Stimulated activated CD8-positive, alpha-beta memory T cell treated with anti-CD3 and anti-CD28 coated beads, Interleukin-7, amount 100 ng/mL, for 24 hours (primary cell): ENCODE measurements around the gene EIF4E1B.
"Not testable (repeated sequence)": the region's sequence is repeated elsewhere in the genome, so short reads cannot be mapped to it uniquely, and the experiment has no call there.

Experiments used
- DNase-seq: peaks from one replicate; pipeline ENCODE4 v3.0.0-alpha.2; 2020; ENCODE audit warnings: low read depth

EIF4E1B gene, protein sequence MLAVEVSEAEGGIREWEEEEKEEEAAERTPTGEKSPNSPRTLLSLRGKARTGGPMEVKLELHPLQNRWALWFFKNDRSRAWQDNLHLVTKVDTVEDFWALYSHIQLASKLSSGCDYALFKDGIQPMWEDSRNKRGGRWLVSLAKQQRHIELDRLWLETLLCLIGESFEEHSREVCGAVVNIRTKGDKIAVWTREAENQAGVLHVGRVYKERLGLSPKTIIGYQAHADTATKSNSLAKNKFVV

DNA sequence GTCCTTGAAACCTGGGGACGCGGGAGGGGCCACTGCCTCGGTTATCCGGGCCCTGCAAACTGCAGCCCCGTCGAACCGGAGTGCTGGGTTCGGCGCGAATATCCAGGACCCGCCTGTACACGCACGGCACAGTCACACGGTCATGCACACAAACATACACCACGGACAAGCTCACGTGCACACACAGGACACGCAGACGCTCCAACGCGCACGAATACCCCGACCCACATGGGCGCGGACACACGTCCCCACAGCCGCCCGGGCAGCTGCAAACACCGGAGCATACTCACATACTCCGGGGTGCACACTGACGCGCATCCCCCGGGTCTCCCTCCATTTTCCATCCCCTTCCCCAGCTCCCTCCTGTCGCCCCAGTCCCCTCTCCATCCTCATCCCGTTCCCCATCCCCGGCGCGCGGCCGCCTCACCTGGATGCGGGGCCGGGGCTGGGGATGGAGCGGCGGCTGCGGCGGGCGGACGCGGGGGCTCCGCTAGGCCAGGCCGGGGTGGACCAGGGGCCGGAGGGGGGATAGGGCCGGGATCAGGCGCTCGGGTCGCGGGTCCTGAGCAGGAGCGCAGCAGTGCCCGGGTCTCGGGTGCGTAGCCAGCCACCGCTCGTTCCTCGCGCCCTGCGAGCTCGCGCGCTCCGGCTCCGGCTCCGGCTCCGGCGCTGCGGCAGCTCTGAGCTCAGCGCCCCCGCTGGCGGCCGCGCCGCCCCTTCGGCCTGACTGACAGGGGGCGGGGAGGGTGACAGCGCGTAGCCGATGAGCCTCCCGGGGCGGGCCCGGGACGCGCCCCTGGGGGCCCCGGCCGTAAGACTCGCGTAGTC lies at the start of gene EIF4E1B, which contains the start of gene SNCB:
Gene EIF4E1B, plus strand, starts transcription at position 823 of the 828 bp plus-strand sequence. CDS start 12,113 bp downstream, outside the sequence.
Gene SNCB, minus strand, starts transcription at position 682 of the 828 bp plus-strand sequence. CDS start 880 bp downstream, outside the sequence.
- DNase-seq: peak; percentile 26

DNA sequence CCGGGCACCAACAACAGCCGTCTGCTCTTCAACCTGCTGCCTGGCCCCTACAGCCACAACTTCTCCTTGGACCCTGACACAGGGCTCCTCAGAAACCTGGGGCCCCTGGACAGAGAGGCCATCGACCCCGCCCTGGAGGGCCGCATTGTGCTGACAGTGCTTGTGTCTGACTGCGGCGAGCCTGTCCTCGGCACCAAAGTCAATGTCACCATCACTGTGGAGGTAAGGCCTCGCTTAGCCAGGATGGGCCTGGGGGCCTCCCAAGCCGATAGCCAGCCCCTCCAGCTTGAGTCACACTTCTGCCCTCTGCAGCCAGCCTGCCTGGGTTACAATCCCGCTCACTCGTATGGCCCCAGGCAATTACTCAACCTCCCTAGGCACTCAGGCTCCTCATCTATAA lies 49.1 kb upstream of the EIF4E1B start:
- DNase-seq: no peak

DNA sequence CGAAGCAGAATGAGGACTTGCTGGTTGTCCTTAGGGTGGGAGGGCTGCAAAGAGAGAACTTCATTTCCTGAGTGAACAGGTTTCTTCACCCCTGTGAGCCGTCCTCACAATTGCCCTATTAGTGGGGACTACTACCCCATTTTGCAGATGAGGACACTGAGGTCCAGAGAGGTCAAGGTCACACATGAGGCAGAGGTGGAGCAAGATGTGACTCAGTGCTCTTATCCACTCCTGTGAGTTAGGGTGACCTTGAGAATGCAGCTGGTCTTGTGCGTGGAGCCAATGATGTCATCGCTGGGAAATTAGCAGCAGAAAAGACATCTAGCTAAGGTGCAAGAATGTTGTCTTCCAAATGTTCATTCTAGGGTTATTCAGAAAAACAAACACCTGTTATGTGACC lies 47.4 kb upstream of the EIF4E1B start:
- DNase-seq: no peak

DNA sequence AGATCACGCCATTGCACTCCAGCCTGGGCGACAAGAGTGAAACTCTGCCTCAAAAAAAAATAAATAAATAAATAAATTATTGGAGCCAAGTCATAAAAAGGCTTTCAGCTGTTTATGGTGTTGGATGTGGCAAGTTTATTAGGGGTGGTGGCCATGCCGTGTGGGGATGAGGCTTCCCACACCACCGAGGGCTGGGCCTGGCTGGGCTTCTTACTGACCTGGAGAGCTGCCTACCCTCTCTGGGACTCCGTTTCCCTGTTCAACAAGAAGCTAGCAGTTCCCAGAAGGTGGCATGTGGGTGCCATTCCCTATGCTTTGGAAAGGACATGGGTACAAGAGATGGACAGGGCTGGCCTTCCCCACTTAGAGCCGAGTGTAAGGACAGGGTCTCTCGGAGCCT lies 43.1 kb upstream of the EIF4E1B start:
- DNase-seq: no peak

DNA sequence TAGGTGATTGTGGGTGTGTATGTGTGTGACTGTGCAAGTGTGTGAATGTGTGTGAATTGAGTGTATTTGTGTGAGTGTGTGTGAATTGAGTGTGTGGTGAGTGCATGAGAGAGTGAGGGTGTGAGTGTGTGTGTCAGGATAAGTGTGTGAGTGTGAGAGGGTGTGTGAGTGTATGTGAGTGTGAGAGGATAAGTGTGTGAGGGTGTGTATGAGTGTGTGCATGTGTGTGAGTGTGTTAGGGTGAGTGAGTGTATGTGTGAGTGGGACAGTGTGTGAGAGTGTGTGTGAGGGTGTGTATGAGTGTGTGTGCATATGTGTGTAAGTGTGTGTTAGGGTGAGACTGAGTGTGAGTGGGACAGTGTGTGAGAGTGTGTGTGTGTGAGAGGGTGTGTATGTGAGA lies 42.2 kb upstream of the EIF4E1B start:
- no peak for DNase-seq

DNA sequence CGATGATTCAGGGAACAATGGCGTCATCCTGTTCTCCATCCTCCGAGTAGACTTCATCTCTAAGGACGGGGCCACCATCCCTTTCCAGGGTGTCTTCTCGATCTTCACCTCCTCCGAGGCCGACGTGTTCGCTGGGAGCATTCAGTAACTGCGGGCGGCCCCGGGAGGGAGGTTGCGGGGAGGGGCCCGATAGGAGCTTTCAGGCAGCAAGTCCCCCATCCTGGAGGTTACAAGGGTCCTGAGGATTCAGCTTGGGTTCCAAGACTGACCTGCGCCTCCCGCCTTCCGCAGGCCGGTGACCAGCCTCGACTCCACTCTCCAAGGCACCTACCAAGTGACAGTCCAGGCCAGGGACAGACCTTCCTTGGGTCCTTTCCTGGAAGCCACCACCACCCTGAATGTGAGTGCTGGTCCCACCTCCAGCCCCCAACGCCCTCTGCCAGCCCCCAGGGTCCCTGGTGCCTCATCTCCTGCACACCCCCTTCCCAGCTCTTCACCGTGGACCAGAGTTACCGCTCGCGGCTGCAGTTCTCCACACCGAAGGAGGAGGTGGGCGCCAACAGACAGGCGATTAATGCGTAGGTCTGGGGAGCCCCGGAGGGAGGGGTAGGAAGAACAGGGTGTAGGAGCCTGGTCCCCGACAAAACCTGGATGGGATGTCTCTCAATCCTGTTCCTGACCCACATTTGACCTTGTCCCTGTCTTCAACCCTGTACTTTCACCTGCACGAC lies 41.3 kb upstream of the EIF4E1B start:
- no peak for DNase-seq

DNA sequence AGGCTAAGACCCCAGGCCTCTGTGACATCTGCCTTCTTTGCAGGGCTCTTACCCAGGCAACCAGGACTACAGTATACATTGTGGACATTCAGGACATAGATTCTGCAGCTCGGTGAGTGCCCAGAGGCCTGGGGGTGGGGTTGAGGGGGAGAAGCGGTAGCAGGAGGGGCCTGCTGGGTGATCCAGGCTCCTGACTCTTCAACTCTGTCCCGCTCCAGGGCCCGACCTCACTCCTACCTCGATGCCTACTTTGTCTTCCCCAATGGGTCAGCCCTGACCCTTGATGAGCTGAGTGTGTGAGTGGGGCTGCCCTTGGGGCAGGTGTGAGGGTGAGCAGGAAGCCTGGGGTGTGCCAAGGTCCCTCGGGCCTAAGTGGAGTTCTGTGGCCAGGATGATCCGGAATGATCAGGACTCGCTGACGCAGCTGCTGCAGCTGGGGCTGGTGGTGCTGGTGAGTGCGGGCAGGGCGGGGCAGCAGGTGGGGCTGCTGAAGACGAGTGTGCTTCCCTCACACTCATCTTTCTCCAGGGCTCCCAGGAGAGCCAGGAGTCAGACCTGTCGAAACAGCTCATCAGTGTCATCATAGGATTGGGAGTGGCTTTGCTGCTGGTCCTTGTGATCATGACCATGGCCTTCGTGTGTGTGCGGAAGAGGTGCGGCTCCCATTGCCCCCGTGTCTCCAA lies 40.3 kb upstream of the EIF4E1B start:
- no peak for DNase-seq

DNA sequence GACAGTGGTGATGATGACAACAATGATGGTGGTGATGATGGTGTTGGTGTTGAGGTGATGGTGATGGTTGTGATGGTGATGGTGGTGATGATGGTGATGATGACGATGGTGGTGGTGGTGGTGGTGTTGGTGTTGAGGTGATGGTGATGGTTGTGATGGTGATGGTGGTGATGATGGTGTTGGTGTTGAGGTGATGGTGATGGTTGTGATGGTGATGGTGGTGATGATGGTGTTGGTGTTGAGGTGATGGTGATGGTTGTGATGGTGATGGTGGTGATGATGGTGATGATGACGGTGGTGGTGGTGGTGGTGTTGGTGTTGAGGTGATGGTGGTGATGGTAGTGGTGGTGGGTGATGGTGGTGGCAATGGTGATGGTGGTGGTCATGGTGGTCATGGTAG lies 38.8 kb upstream of the EIF4E1B start:
- DNase-seq: not testable (repeated sequence)

DNA sequence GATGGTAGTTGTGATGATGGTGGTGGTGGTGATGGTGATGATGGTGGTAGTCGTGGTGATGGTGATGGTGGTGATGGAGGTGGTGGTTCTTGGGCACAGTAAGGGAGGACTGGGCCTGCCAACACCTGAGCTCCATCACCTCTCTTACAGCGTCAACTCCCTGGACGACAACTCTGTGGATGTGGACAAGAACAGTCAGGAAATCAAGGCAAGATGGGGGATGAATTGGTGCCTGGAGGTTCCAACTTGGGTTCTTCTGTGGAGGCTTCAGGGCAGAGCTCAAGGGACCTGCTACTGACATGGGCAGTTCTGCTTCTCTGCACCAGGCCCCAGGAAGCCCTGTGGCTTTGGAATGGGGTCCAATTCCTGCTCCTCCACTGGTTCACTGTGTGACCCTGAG lies 37.9 kb upstream of the EIF4E1B start:
- no peak for DNase-seq

DNA sequence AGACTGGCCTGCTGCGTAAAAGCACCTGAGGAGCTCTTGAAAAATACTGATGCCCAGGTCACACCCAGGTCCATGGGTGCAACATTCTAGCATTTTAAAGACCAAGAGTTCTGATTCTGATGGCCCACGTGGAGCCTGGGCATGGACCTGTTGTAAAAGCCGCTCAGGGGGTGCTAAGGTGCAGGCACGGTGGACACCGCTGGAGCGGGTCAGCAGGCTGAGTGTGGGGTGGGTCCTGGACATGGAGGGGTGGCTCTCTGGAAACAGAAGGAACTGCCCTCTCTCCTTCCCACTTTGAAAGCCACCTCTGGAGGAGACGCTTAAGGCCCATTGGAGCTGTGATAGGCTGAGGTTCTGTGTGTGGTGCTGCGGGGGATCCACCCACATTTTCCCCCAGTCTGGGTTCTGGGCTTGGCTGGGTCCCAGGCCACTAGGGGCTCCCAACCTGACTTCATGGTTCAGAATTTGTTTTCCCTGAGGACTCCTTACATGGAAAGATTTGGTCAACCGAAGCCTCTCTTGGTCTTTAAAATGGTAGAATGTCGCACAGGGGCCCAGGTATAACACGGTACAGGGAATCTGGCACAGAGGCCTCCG lies 37.1 kb upstream of the EIF4E1B start:
- no peak for DNase-seq

DNA sequence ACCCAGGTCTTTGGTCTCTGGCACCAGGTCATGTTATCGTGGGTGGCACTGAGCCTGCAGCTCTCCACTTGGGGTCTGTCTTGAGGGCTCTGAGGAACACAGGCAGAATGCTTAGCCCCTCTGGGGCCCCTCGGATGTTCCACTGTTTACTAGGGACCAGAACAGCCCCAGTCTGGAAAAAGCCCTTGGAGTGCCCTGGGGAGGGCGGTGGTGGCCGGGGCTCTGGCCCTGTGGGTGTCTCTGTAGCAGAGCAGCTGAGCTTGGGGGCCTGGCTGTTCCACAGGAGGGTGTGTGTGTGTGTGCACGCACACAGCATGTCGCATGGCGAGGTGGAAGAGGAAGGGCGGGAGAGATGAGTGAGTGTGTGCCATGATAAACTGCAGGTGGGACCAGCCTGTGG lies 35.9 kb upstream of the EIF4E1B start:
- no peak for DNase-seq

DNA sequence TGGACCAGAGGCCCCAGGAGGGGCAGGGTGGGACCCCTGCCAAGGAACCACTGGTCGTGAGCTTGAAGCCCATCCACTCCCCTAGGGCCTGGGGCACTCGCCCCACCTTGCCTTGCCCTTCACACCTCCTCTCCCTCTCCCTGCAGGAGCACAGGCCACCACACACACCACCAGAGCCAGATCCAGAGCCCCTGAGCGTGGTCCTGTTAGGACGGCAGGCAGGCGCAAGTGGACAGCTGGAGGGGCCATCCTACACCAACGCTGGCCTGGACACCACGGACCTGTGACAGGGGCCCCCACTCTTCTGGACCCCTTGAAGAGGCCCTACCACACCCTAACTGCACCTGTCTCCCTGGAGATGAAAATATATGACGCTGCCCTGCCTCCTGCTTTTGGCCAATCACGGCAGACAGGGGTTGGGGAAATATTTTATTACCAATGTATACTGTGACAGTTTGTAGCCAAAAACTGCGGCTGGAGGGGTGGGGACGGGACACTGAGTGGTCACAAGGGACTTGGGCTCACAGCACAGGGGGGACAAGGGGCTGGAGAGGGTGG lies 35.0 kb upstream of the EIF4E1B start:
- DNase-seq: no peak

DNA sequence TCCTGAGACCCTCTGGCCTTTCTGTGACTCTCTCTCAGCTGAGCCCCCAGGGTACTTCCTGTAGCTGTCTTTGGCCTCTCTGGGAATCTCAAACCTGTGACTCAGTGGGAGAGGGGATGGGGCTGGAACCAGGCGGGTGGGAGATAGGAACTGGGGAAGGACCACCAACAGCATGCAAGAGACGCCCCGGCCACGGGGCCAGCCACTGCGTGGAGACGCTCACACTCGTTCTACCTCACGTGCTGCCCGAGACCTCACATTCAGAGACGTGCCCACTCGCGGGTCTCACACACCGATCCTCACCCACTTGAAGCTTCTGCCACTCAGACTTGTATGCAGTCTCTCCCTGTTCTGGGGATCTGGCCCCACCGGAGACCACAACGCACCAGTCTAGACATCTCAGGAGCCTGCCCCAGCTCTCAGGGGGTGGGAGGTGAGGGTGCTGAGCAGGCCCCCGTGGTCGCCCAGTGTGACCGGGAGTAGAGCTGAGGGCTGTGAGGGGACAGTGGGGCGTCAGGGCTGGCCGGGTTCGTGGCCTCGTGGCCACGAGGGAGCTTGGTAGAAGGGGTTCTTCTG lies 34.3 kb upstream of the EIF4E1B start:
- DNase-seq: no peak

DNA sequence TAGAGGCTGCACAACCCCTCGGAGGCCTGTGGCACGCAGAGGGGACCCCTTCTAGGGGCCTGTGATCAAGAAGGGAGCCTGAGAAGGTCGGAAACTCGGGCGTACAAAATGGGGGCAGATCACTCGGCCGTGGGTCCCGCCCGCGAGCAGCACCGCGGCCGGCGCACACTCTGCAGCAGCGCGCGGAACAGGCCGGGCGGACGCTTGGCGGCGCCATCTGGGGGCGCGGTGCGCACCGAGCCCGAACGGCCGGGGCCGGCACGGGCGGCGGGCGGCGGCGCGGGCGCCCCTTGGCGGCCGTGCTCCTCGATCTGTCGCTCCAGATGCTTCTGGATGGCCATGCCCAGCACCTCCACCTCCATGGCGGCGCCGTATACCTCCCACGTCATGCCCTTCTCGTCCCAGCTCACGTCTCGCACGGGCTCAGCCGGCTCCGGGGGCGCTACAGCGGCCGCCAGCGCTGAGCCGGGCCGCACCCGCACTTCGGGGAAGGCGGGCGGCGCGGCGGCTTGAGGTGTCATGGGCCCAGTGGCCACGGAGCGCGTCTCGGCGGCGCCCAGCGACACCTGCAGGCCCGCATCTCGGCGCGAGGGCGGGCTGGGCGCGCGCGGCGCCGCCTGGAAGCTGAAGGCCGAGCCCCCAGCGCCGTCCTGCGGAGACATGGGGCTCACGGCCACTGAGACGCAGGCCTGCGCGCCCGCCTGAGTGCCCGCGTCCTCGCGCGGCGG lies 33.6 kb upstream of the EIF4E1B start:
- no peak for DNase-seq

DNA sequence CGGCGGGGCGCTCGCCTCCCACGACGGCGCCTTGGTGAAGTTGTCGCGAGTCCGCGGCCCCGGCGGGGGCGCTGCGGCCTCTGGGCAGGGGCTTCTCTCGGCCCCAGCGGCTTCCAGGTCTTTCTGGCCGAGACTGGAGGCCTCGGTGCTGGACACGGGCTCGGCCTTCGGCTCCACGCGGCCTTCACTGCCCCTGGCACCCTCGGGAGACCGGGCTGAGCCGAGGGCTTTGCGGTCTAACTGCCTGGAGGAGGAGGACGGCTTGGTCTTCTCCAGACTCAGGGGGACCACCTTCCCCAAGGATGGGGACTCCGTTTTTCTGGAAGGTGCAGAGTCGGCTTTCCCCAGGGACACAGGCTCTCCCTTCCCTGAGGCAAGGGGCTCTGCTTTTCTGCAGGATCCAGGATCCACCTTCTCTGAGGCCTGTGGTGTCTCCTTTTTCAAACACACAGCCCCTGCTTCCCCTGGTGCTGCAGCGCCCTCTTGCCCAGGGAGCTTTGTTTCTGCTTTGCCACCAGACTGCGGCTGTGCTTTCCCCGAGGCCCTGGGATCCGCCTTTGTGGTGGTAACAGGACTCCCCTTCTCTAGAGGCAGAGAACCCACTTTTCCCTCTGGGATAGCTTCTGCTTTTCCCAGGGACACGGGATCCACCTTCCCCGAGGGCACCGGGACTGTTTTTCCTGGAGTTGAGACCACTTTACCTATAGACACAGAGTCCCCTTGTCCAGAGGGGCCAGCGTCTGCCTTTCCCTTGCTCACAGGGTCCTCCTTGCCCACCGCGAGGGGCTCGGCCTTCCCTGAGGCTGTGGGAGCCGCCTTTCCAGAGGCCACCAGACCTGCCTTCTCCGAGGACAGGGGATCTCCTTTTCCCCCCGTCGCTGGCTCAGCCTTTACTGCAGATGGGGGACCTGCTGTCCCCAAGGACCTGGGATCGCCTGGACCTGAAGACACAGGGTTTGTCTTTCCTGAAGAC lies 32.8 kb upstream of the EIF4E1B start:
- no peak for DNase-seq

DNA sequence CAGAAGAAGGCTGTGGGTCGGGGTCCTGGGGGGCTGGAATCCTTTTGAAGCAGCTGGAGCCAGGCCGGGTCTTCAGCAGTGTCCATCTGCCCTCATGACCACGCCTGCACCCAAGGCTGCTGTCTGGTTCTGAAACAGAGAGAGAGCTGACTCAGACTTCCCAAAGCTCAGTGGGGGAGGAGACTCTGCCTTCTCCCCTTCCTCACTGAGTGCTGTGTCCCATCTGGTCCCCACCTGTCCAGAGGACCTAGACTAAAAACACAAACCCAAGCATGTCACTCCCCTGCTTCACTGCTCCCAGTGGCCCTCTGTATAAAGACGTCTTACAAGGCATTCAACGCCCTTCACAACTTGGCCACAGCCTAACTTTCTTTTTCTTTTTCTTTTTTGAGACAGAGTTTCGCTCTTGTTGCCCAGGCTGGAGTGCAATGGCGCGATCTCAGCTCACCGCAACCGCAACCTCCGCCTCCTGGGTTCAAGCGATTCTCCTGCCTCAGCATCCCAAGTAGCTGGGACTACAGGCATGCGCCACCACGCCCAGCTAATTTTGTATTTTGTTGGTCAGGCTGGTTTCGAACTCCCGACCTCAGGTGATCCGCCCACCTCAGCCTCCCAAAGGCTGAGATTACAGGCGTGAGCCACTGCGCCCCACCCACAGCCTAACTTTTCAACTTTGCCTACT lies 30.6 kb upstream of the EIF4E1B start:
- not testable (repeated sequence) for DNase-seq

DNA sequence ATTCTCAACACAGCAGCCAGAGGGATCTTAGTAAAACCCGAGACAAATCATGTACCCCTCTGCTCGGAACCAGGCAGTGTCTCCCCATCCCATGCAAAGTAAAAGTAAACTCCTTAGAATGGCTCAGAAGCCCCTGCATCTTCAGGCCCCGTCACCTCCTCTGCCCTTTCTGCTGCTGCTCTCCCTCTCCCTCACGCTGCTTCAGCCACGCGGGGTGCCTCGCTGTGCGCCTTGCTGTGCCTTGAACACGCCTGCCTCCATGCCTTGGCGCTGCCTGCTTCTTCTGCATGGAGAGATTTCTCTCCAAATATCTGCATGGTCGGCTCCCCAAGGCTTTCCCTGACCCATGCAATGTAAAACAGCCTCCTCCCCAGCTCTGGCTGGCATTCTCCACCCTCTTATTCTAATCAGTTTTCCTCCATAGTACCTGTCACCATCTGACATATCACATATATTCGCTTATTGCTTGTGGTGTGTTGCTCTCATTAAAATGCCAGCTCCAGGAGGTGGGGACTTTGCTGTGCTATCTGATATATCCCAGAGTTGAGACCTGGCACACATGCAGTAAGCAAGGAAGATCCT lies 28.5 kb upstream of the EIF4E1B start:
- no peak for DNase-seq

DNA sequence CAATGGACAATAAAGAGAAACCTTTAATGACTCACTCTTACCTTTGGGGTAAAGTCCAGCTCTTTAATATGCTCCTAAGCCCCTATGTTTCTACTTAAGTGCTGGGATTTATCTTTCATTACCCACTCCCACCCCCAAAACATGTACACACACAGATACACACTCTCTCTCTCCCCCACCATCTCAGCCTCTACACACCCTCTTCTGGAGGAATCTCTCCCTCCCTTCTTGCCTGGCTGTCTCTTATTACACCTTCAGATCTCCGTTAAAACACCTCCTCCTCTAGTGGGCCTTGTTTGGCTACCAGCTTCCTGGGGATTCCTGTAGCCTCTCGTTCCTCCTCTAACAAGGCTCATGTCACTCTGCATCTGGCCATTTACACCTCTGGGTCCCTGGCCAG lies 27.4 kb upstream of the EIF4E1B start:
- DNase-seq: no peak
